ENCODE results near the gene REPS2. TPM values are rescaled to one million over a fixed set of nuclear protein-coding genes. Genes with fewer than 3 reads are reported as not detected.

Gene REPS2
- total RNA-seq, 2 experiments from 2014 or later = not detected

- no peaks in the 10 kb centered on the region for H3K9me3 Mint-ChIP-seq
- no peak overlapping the region for H3K4me3 Mint-ChIP-seq
- H3K27me3 Mint-ChIP-seq = no peaks in the 10 kb centered on the region
- ChIA-PET CTCF (interaction anchor here (1.0 kb wide), 1 partner anchor 32 kb away, joined by 5 read pairs; no protein-coding TSS in a partner anchor), POLR2A (no interaction called here)
- H3K4me1 Mint-ChIP-seq (ENCODE audit: low read depth) = no peaks in the 10 kb centered on the region
- no peak overlapping the region for H3K27ac Mint-ChIP-seq
- intact Hi-C loops (cut with micrococcal nuclease) = no loop called here
- no peak for DNase-seq
- no peaks in the 10 kb centered on the region for H3K36me3 Mint-ChIP-seq
Measured at GRCh38 chrX:17014216-17014615, 67.8 kb downstream of the REPS2 start.

- Mint-ChIP-seq H3K4me1 (ENCODE audit: low read depth) (no peaks in the 10 kb centered on the region), H3K36me3 (no peaks in the 10 kb centered on the region), H3K27ac (no peak overlapping the region), H3K27me3 (no peaks in the 10 kb centered on the region), H3K4me3 (no peak overlapping the region), H3K9me3 (no peaks in the 10 kb centered on the region)
- ChIA-PET CTCF (no interaction called here), POLR2A (no interaction called here)
- DNase-seq = no peak
- intact Hi-C loops (cut with micrococcal nuclease) = no loop called here
Measured at GRCh38 chrX:17017134-17017533, 70.7 kb downstream of the REPS2 start.

- Mint-ChIP-seq H3K9me3 (no peaks in the 10 kb centered on the region), H3K4me1 (ENCODE audit: low read depth) (no peaks in the 10 kb centered on the region), H3K27ac (no peak overlapping the region), H3K27me3 (no peaks in the 10 kb centered on the region), H3K4me3 (no peak overlapping the region), H3K36me3 (no peaks in the 10 kb centered on the region)
- ChIA-PET POLR2A (no interaction called here), CTCF (no interaction called here)
- no peak for DNase-seq
- intact Hi-C loops (cut with micrococcal nuclease) = no loop called here
Measured at GRCh38 chrX:17020356-17020755, 73.9 kb downstream of the REPS2 start.

- intact Hi-C loops (cut with micrococcal nuclease) = no loop called here
- H3K9me3 Mint-ChIP-seq = no peaks in the 10 kb centered on the region
- H3K4me1 Mint-ChIP-seq (ENCODE audit: low read depth) = no peaks in the 10 kb centered on the region
- H3K27me3 Mint-ChIP-seq = no peaks in the 10 kb centered on the region
- H3K27ac Mint-ChIP-seq = no peak overlapping the region
- H3K4me3 Mint-ChIP-seq = no peak overlapping the region
- POLR2A ChIA-PET = no interaction called here
- no peaks in the 10 kb centered on the region for H3K36me3 Mint-ChIP-seq
- CTCF ChIA-PET = no interaction called here
- no peak for DNase-seq
Measured at GRCh38 chrX:17020851-17021821, 74.7 kb downstream of the REPS2 start.

- H3K4me1 Mint-ChIP-seq (ENCODE audit: low read depth) = no peaks in the 10 kb centered on the region
- no peaks in the 10 kb centered on the region for H3K36me3 Mint-ChIP-seq
- H3K27me3 Mint-ChIP-seq = no peaks in the 10 kb centered on the region
- ChIA-PET POLR2A (no interaction called here), CTCF (no interaction called here)
- no peak for DNase-seq
- intact Hi-C loops (cut with micrococcal nuclease) = no loop called here
- no peaks in the 10 kb centered on the region for H3K9me3 Mint-ChIP-seq
- H3K4me3 Mint-ChIP-seq = no peak overlapping the region
- H3K27ac Mint-ChIP-seq = no peak overlapping the region
Measured at GRCh38 chrX:17021851-17022604, 75.6 kb downstream of the REPS2 start.

GRCh38 chrX:17023661-17024060, 77.2 kb downstream of the REPS2 start:
- Mint-ChIP-seq H3K9me3 (no peaks in the 10 kb centered on the region), H3K4me3 (no peak overlapping the region), H3K27me3 (no peaks in the 10 kb centered on the region), H3K27ac (no peak overlapping the region), H3K36me3 (no peaks in the 10 kb centered on the region), H3K4me1 (ENCODE audit: low read depth) (no peaks in the 10 kb centered on the region)
- ChIA-PET CTCF (no interaction called here), POLR2A (no interaction called here)
- DNase-seq = no peak
- intact Hi-C loops (cut with micrococcal nuclease) = no loop called here

- no peak for DNase-seq
- H3K27ac Mint-ChIP-seq = no peak overlapping the region
- ChIA-PET CTCF (no interaction called here), POLR2A (no interaction called here)
- H3K4me3 Mint-ChIP-seq = no peak overlapping the region
- H3K9me3 Mint-ChIP-seq = no peaks in the 10 kb centered on the region
- H3K4me1 Mint-ChIP-seq (ENCODE audit: low read depth) = no peaks in the 10 kb centered on the region
- no peaks in the 10 kb centered on the region for H3K27me3 Mint-ChIP-seq
- intact Hi-C loops (cut with micrococcal nuclease) = no loop called here
- no peaks in the 10 kb centered on the region for H3K36me3 Mint-ChIP-seq
Measured at GRCh38 chrX:17024886-17025285, 78.4 kb downstream of the REPS2 start.

- intact Hi-C loops (cut with micrococcal nuclease) = no loop called here
- no peaks in the 10 kb centered on the region for H3K27me3 Mint-ChIP-seq
- ChIA-PET POLR2A (no interaction called here), CTCF (no interaction called here)
- no peak for DNase-seq
- no peaks in the 10 kb centered on the region for H3K4me1 Mint-ChIP-seq (ENCODE audit: low read depth)
- no peaks in the 10 kb centered on the region for H3K36me3 Mint-ChIP-seq
- H3K27ac Mint-ChIP-seq = no peak overlapping the region
- no peaks in the 10 kb centered on the region for H3K9me3 Mint-ChIP-seq
- H3K4me3 Mint-ChIP-seq = no peak overlapping the region
Measured at GRCh38 chrX:17025621-17026302, 79.3 kb downstream of the REPS2 start.

GRCh38 chrX:17027931-17028330, 81.5 kb downstream of the REPS2 start:
- POLR2A ChIA-PET = no interaction called here
- Mint-ChIP-seq H3K4me1 (ENCODE audit: low read depth) (no peaks in the 10 kb centered on the region), H3K27ac (no peak overlapping the region), H3K9me3 (no peaks in the 10 kb centered on the region), H3K36me3 (no peaks in the 10 kb centered on the region), H3K4me3 (no peak overlapping the region), H3K27me3 (no peaks in the 10 kb centered on the region)
- CTCF ChIA-PET = interaction anchor here (0.6 to 1.0 kb wide), 2 partner anchors 92 to 145 kb away, joined by 3 read pairs; no protein-coding TSS in a partner anchor
- intact Hi-C loops (cut with micrococcal nuclease) = no loop called here
- no peak for DNase-seq

- POLR2A ChIA-PET = no interaction called here
- Mint-ChIP-seq H3K27me3 (no peaks in the 10 kb centered on the region), H3K27ac (no peak overlapping the region), H3K36me3 (no peaks in the 10 kb centered on the region), H3K4me1 (ENCODE audit: low read depth) (no peaks in the 10 kb centered on the region), H3K4me3 (no peak overlapping the region), H3K9me3 (no peaks in the 10 kb centered on the region)
- intact Hi-C loops (cut with micrococcal nuclease) = no loop called here
- CTCF ChIA-PET = interaction anchor here (1.0 kb wide), 1 partner anchor 145 kb away, joined by 3 read pairs; no protein-coding TSS in a partner anchor
- no peak for DNase-seq
Measured at GRCh38 chrX:17028356-17028755, 81.9 kb downstream of the REPS2 start.

- CTCF ChIA-PET = interaction anchor here (1.0 kb wide), 1 partner anchor 147 kb away, joined by 3 read pairs; no protein-coding TSS in a partner anchor
Measured at GRCh38 chrX:17030092-17030491, 83.6 kb downstream of the REPS2 start.

GRCh38 chrX:17030580-17031270, 84.3 kb downstream of the REPS2 start:
- ChIA-PET CTCF (no interaction called here), POLR2A (no interaction called here)
- intact Hi-C loops (cut with micrococcal nuclease) = no loop called here
- Mint-ChIP-seq H3K36me3 (no peaks in the 10 kb centered on the region), H3K4me1 (ENCODE audit: low read depth) (no peaks in the 10 kb centered on the region), H3K9me3 (no peaks in the 10 kb centered on the region), H3K4me3 (no peak overlapping the region), H3K27me3 (no peaks in the 10 kb centered on the region), H3K27ac (no peak overlapping the region)
- no peak for DNase-seq

More at GRCh38 chrX:17030092-17030491, 83.6 kb downstream of the REPS2 start:
- Mint-ChIP-seq H3K27ac (no peak overlapping the region), H3K4me3 (no peak overlapping the region), H3K9me3 (no peaks in the 10 kb centered on the region), H3K27me3 (no peaks in the 10 kb centered on the region), H3K4me1 (ENCODE audit: low read depth) (no peaks in the 10 kb centered on the region), H3K36me3 (no peaks in the 10 kb centered on the region)
- intact Hi-C loops (cut with micrococcal nuclease) = no loop called here
- POLR2A ChIA-PET = no interaction called here
- DNase-seq = no peak

Measured in activated CD4-positive, alpha-beta memory T cell treated with anti-CD3 and anti-CD28 coated beads for 36 hours (primary cell).